ENCODE measurements around the gene RDH8. TPM values are rescaled to one million over a fixed set of nuclear protein-coding genes. Genes with fewer than 3 reads are reported as not detected.

RDH8 gene
- total RNA-seq, 1 donor from 2014 or later: not detected

DNA sequence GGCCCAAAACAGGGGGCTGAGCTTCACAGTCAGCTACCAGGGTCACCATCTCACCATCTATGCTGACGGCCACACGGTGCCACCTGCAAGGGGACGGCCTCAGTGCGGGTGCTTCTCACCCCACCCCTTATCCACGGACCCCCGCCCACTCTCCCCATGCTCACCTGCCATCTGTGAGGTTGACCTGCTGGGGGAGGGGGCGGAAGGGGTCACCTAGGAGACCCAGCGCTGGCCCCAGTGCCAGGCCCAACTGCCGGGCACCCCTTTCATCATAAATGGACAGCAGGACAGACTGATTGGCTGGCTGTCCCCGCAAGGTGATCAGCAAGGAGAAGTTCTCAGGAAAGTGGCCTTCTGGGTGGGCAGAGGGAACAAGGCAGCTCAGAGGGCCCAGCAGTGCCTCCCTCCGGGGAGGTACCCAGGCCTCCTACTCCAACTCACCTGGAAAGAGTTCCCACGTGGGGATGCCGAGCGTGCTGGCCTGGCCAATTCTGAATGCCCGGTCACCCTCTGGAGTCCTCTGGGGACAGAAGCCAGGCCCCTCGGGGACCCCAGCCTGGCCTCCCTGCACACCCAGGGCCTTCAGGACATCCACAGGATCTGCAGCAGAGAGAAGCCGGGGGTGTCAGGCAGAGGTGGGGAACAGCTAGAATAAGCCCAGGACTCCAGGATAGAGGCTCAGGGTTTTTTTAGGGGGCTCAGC is 7.5 kb upstream of the RDH8 start:
- TF ChIP-seq, protein P1, sequence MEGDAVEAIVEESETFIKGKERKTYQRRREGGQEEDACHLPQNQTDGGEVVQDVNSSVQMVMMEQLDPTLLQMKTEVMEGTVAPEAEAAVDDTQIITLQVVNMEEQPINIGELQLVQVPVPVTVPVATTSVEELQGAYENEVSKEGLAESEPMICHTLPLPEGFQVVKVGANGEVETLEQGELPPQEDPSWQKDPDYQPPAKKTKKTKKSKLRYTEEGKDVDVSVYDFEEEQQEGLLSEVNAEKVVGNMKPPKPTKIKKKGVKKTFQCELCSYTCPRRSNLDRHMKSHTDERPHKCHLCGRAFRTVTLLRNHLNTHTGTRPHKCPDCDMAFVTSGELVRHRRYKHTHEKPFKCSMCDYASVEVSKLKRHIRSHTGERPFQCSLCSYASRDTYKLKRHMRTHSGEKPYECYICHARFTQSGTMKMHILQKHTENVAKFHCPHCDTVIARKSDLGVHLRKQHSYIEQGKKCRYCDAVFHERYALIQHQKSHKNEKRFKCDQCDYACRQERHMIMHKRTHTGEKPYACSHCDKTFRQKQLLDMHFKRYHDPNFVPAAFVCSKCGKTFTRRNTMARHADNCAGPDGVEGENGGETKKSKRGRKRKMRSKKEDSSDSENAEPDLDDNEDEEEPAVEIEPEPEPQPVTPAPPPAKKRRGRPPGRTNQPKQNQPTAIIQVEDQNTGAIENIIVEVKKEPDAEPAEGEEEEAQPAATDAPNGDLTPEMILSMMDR (IDR thresholded peaks at IDR 0.05): no peak
- H3K36me3 ChIP-seq: no peaks in the 10 kb centered on the region
- no peak for DNase-seq
- intact Hi-C loops (cut with DNase I): no loop called here
- no peak for ATAC-seq
- peaks cover 36% of the 10 kb centered on the region for H3K27me3 ChIP-seq (ENCODE audit: low read depth)
- peak overlapping the region; percentile 14 for H3K4me3 ChIP-seq
- no peaks in the 10 kb centered on the region for H3K9me3 ChIP-seq
- H3K4me1 ChIP-seq: peaks cover 6% of the 10 kb centered on the region
- H3K27ac ChIP-seq: peak overlapping the region; percentile 53

DNA sequence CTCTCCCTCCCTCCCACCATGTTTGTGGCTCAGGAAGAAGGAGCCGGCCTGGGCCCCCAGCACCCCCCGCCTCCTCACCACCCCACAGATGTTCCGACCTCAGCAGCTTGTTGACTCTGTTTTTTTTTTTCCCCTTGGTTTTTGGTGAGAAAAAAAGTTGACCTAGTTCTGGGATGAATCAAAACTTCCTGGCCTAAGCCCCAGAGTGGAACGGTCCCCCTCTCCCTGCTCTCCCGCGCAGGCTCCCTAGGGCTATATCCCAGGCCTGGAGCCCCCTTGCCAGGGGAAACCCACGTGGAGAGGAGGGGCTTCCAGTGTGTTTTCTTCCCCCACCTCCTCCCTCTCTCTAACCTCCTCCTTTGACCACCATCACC is 7.0 kb upstream of the RDH8 start:
- peak in 1 of 2 donors; percentile 27 for ATAC-seq
- H3K9me3 ChIP-seq: no peaks in the 10 kb centered on the region
- H3K4me3 ChIP-seq: peak overlapping the region; percentile 14
- DNase-seq: no peak
- TF ChIP-seq, protein P1 (IDR thresholded peaks at IDR 0.05): no peak
- H3K27ac ChIP-seq: peak overlapping the region; percentile 53
- peaks cover 41% of the 10 kb centered on the region for H3K27me3 ChIP-seq (ENCODE audit: low read depth)
- H3K4me1 ChIP-seq: peaks cover 6% of the 10 kb centered on the region
- intact Hi-C loops (cut with DNase I): no loop called here
- H3K36me3 ChIP-seq: no peaks in the 10 kb centered on the region

DNA sequence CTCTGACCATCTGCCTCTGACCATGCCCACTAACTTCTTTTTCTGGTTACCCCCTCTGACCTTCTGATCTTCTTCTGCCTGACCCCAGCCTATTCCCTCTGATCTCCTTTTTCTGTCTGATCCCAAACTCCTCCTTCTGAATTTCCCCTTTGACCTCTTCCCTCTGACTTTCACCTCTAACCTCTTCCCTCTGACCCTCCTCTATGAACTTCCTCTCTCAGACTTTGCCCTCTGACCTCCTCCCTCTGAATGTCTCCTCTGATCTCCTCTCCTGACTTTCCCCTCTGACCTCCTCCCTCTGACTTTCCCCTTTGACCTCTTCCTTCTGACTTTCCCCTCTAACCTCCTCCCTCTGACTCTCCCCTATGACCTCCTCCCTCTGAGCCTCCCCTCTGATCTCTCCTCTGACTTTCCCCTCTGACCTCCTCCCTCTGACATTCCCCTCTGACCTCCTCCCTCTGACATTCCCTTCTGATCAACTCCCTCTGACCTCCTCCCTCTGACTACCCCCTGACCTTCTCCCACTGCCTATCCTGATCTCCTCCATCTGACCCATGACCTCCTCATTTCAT is 6.4 kb upstream of the RDH8 start:
- TF ChIP-seq, protein P1 (IDR thresholded peaks at IDR 0.05): no peak
- Histone ChIP-seq H3K4me3 (no peak overlapping the region), H3K27ac (peak overlapping the region; percentile 72), H3K9me3 (no peaks in the 10 kb centered on the region), H3K4me1 (peaks cover 6% of the 10 kb centered on the region), H3K36me3 (no peaks in the 10 kb centered on the region), H3K27me3 (ENCODE audit: low read depth) (peaks cover 46% of the 10 kb centered on the region)
- intact Hi-C loops (cut with DNase I): no loop called here
- DNase-seq (no peak), ATAC-seq (no peak)

DNA sequence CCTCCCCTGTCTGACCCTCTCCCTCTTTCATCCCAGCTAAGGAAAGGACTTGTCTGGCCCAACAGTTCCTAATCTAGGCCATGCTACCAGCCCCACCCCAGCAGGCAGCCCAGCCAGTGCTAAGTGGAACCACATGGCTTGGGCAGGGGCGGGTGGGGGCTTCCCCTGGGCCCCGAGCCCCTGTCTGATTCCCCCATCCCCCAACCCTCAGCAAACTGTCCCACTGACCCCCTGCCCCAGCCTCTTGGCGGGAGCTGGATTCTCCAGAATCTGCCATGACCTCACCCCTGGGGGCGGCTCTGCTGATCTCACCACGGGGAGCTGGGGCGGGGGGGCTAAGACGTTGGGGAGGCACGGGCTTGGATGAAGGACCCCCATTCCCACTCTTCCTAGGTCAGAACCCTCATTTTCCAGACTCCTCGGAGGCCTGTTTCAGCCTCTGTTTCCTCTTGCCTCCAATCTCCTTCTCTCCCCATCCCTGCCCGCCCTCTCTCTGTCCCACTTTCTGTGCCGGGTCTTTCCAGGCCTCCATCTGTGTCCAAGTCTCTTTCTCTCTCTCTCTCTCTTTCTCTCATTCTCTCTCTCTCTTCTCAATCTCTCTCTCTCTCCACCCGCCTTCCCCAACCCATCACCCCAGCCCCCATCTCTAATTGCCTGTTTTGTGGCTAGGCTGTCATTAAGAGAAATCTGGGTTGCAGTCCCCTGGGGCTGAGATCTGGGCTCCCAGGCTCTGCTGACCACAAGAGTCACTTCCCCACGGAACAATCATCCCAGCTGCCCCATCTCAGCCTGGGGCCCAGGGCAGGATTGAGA is 5.7 kb upstream of the RDH8 start:
- Histone ChIP-seq H3K27ac (peak overlapping the region; percentile 72), H3K27me3 (ENCODE audit: low read depth) (peaks cover 51% of the 10 kb centered on the region), H3K9me3 (no peaks in the 10 kb centered on the region), H3K4me1 (peaks cover 6% of the 10 kb centered on the region), H3K36me3 (no peaks in the 10 kb centered on the region), H3K4me3 (no peak overlapping the region)
- no peak for DNase-seq
- TF ChIP-seq, protein P1 (IDR thresholded peaks at IDR 0.05): no peak
- ATAC-seq: no peak
- intact Hi-C loops (cut with DNase I): no loop called here

DNA sequence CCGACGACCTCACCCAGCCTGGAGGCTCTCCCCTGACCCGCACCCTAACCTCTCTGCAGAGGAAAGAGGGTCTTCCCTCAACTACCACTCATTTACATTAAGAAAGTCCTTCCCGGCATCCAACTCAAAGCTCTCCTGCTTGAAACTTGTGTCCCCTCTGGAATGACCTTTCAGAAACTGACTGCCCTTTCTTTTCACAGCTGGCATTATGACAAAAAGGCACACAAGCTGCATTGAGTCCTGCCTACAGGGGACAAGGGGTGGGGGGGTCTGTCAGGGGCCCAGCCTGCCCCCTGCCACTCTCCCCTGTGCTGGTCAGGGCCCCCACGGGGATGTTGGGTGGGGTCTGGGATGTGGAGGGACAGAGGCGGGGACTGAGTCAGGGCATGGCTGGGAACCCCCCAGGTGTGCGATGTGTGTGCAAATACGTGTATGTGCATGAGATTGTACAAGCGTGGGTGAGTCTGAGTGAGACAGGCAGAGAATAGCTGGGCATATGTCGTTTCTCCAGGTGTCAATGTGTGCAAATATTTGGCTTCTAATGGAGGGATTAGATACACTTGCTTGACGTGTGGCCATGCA is 5.0 kb upstream of the RDH8 start:
- peaks cover 6% of the 10 kb centered on the region for H3K4me1 ChIP-seq
- intact Hi-C loops (cut with DNase I): no loop called here
- ATAC-seq (no peak), DNase-seq (no peak)
- peaks cover 51% of the 10 kb centered on the region for H3K27me3 ChIP-seq (ENCODE audit: low read depth)
- no peaks in the 10 kb centered on the region for H3K36me3 ChIP-seq
- H3K4me3 ChIP-seq: no peak overlapping the region
- H3K27ac ChIP-seq: peak overlapping the region; percentile 64
- no peaks in the 10 kb centered on the region for H3K9me3 ChIP-seq
- TF ChIP-seq, protein P1 (IDR thresholded peaks at IDR 0.05): no peak

All from lower lobe of right lung (tissue), 2 donors.